DOHH2 (cell line): Measurements from ENCODE around the gene OR2A7.
"Not testable (repeated sequence)": the region's sequence is repeated elsewhere in the genome, so short reads cannot be mapped to it uniquely, and the experiment has no call there.

Source experiments
- H3F3A ChIP-seq: fragments of 200-600 bp; sonication (generic), shearing (Covaris generic); 2 replicates; pipeline ENCODE4 v1.6.0; 2016; ENCODE audit warnings: antibody characterized with exemption, mild to moderate bottlenecking; ENCODE audit not compliant: control insufficient read depth, insufficient read depth
- H3K27ac ChIP-seq: fragments of 200-600 bp; sonication (generic); 2 replicates; pipeline ENCODE4 v1.5.1; 2014; ENCODE audit warnings: low read depth, mild to moderate bottlenecking, low read length, moderate library complexity
- H3K27me3 ChIP-seq: fragments of 200-600 bp; sonication (generic); 2 replicates; pipeline ENCODE4 v1.6.1; 2014; ENCODE audit warnings: mild to moderate bottlenecking, low read length, mixed read lengths; ENCODE audit not compliant: control insufficient read depth
- H3K36me3 ChIP-seq: fragments of 200-600 bp; sonication (generic); 2 replicates; pipeline ENCODE4 v1.6.1; 2014; ENCODE audit warnings: mild to moderate bottlenecking, low read length, moderate library complexity, mixed read lengths; ENCODE audit not compliant: control insufficient read depth
- H3K4me1 ChIP-seq: fragments of 200-600 bp; sonication (generic); 2 replicates; pipeline ENCODE4 v1.6.1; 2014; ENCODE audit warnings: mild to moderate bottlenecking, low read length, mixed read lengths; ENCODE audit not compliant: control insufficient read depth
- H3K4me2 ChIP-seq: fragments of 200-600 bp; sonication (generic); 2 replicates; pipeline ENCODE4 v1.6.0; 2014; ENCODE audit warnings: mild to moderate bottlenecking, low read length, moderate library complexity
- H3K4me3 ChIP-seq: fragments of 200-600 bp; sonication (generic); 2 replicates; pipeline ENCODE4 v1.5.1; 2014; ENCODE audit warnings: mild to moderate bottlenecking, low read length, mixed read lengths
- H3K79me2 ChIP-seq: fragments of 200-600 bp; sonication (generic); 2 replicates; pipeline ENCODE4 v1.6.1; 2014; ENCODE audit warnings: mild to moderate bottlenecking, low read length, mixed read lengths; ENCODE audit not compliant: control insufficient read depth
- H3K9me2 ChIP-seq: fragments of 200-600 bp; sonication (generic); replicated peaks from 2 replicates; pipeline ENCODE4 v1.6.1; 2014; ENCODE audit warnings: mild to moderate bottlenecking, low read length, mixed read lengths; ENCODE audit not compliant: control insufficient read depth
- H3K9me3 ChIP-seq: fragments of 200-600 bp; sonication (generic); 2 replicates; pipeline ENCODE4 v1.6.1; 2014; ENCODE audit warnings: antibody characterized with exemption, low read length, mixed read lengths; ENCODE audit not compliant: control insufficient read depth, insufficient read depth
- H4K20me1 ChIP-seq: fragments of 200-600 bp; sonication (generic); 2 replicates; pipeline ENCODE4 v1.6.0; 2014; ENCODE audit warnings: low read depth, mild to moderate bottlenecking, antibody characterized with exemption, low read length, moderate library complexity; ENCODE audit not compliant: control insufficient read depth, insufficient read depth
- EZH2phosphoT487 ChIP-seq: fragments of 200-600 bp; sonication (generic); IDR thresholded peaks from 2 replicates; pipeline ENCODE4 v1.6.1; 2017; ENCODE audit warnings: borderline replicate concordance, mild to moderate bottlenecking, antibody characterized with exemption, low read length, moderate library complexity, mixed read lengths
- TF ChIP-seq, protein P1 (sequence below): fragments of 200-600 bp; sonication (generic); IDR thresholded peaks from one replicate; pipeline ENCODE4 v1.5.1; 2014; ENCODE audit warnings: antibody characterized with exemption, mild to moderate bottlenecking, low read depth, low read length; ENCODE audit not compliant: poor library complexity, severe bottlenecking

Gene OR2A7

DNA sequence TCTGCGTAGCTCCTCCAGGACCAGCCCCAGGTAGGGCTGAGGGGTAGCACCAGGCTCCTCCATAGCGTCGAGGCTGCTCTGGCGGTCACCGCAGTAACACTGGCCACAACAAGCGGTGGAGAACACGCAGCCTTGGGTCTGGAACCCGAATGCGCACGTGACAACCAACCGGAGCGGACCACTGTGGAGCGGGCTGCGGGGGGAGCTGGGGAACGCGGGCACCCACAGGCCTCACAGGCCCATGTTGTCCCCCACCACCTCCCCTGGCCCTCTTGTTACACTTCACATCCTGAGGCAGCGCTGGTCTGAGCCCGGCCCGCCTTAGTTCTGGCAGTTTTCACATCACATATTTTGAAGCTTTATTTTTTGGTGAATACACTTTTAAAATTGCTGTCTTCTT lies 4.6 kb upstream of the OR2A7 start, which contains the start of gene CTAGE8:
Gene CTAGE8, minus strand, starts transcription at position 101 of the 400 bp plus-strand sequence. Its CDS starts 38 bp downstream, at position 63.
- H3K9me2 ChIP-seq, H3K4me2 ChIP-seq, H4K20me1 ChIP-seq, H3K9me3 ChIP-seq, H3K36me3 ChIP-seq, H3K27me3 ChIP-seq, H3K27ac ChIP-seq, H3K79me2 ChIP-seq, H3K4me3 ChIP-seq, H3F3A ChIP-seq, H3K4me1 ChIP-seq: not testable (repeated sequence)

- not testable (repeated sequence) for H3K79me2 ChIP-seq, H3F3A ChIP-seq, H3K4me3 ChIP-seq, H3K27ac ChIP-seq, H4K20me1 ChIP-seq, H3K4me2 ChIP-seq, H3K4me1 ChIP-seq, H3K9me3 ChIP-seq, H3K9me2 ChIP-seq, H3K27me3 ChIP-seq, H3K36me3 ChIP-seq
These were observed 2.5 kb downstream of the OR2A7 start for GRCh38 chr7:144262128-144262527.

GRCh38 chr7:144259067-144259466 lies 5.5 kb downstream of the OR2A7 start:
- H3K9me2 ChIP-seq, H3F3A ChIP-seq, H3K79me2 ChIP-seq, H3K36me3 ChIP-seq, H3K27ac ChIP-seq, H3K4me2 ChIP-seq, H3K4me1 ChIP-seq, H4K20me1 ChIP-seq, H3K9me3 ChIP-seq, H3K4me3 ChIP-seq, H3K27me3 ChIP-seq: not testable (repeated sequence)

GRCh38 chr7:144256112-144256511 lies 8.5 kb downstream of the OR2A7 start:
- Histone ChIP-seq H3K9me2 (no peaks in the 10 kb centered on the region), H3K36me3 (no peaks in the 10 kb centered on the region), H3K79me2 (no peaks in the 10 kb centered on the region), H3K27me3 (no peaks in the 10 kb centered on the region), H3K4me1 (no peaks in the 10 kb centered on the region), H3K4me3 (no peak overlapping the region), H3K4me2 (no peak overlapping the region), H4K20me1 (no peaks in the 10 kb centered on the region), H3K9me3 (no peaks in the 10 kb centered on the region), H3K27ac (no peak overlapping the region), H3F3A (no peaks in the 10 kb centered on the region)
- TF ChIP-seq, protein P1, sequence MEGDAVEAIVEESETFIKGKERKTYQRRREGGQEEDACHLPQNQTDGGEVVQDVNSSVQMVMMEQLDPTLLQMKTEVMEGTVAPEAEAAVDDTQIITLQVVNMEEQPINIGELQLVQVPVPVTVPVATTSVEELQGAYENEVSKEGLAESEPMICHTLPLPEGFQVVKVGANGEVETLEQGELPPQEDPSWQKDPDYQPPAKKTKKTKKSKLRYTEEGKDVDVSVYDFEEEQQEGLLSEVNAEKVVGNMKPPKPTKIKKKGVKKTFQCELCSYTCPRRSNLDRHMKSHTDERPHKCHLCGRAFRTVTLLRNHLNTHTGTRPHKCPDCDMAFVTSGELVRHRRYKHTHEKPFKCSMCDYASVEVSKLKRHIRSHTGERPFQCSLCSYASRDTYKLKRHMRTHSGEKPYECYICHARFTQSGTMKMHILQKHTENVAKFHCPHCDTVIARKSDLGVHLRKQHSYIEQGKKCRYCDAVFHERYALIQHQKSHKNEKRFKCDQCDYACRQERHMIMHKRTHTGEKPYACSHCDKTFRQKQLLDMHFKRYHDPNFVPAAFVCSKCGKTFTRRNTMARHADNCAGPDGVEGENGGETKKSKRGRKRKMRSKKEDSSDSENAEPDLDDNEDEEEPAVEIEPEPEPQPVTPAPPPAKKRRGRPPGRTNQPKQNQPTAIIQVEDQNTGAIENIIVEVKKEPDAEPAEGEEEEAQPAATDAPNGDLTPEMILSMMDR = no peak
- TF ChIP-seq EZH2phosphoT487 = no peak

DNA sequence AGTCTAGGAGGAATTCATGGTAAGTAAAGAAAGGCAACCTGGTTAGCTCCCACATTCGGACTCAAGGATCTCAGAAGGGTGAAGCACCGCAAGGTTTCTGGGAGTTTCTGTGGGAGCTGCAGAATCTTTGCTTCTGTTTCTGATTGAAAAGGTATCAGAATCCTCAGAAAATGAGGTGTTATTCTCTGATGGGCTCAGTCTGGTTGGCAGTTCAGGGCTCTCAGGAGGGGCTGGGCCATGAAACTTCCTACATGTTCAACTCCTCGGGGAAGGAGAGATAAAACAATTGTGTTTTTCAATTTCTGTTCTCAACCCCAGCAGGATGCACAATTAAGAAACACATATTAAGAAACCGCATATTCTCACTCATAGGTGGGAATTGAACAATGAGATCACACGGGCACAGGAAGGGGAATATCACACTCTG lies 9.1 kb downstream of the OR2A7 start:
- no peaks in the 10 kb centered on the region for H3K9me2 ChIP-seq
- no peaks in the 10 kb centered on the region for H3K36me3 ChIP-seq
- H4K20me1 ChIP-seq = no peaks in the 10 kb centered on the region
- H3K4me1 ChIP-seq = no peaks in the 10 kb centered on the region
- no peak for TF ChIP-seq EZH2phosphoT487
- TF ChIP-seq, protein P1 = no peak
- no peaks in the 10 kb centered on the region for H3K27me3 ChIP-seq
- no peaks in the 10 kb centered on the region for H3K79me2 ChIP-seq
- no peak overlapping the region for H3K27ac ChIP-seq
- H3K9me3 ChIP-seq = no peaks in the 10 kb centered on the region
- no peak overlapping the region for H3K4me2 ChIP-seq
- no peaks in the 10 kb centered on the region for H3F3A ChIP-seq
- no peak overlapping the region for H3K4me3 ChIP-seq

DNA sequence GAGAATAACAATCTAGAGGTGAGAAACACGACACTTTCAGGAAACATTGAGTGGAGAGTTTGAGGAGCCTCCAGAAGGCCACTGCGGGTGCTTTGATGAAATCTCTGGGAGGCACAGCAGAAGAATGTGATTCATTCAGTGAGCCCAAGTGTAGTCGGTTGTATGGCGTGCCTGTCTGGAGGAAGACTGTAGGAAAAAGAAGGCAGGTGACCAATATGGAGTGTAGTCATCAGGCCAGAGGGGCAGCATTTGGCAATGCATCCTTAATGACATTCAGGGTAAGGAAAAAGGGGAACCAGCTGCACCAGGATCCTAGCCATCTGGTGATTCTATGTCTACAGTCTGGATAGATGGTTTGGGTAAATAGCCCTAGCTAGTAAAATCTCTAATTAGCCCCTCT lies 12.3 kb downstream of the OR2A7 start:
- not testable (repeated sequence) for H3K79me2 ChIP-seq, H3K4me3 ChIP-seq

GRCh38 chr7:144247674-144248330 lies 16.8 kb downstream of the OR2A7 start:
- not testable (repeated sequence) for H3K9me3 ChIP-seq, H3K4me2 ChIP-seq, H3K4me1 ChIP-seq, H4K20me1 ChIP-seq, H3K27me3 ChIP-seq, H3K9me2 ChIP-seq, H3K27ac ChIP-seq, H3K36me3 ChIP-seq, H3K4me3 ChIP-seq, H3K79me2 ChIP-seq, H3F3A ChIP-seq

More for the DNA sequence above, 12.3 kb downstream of the OR2A7 start:
- not testable (repeated sequence) for H3K4me1 ChIP-seq, H3K27me3 ChIP-seq, H3F3A ChIP-seq, H4K20me1 ChIP-seq, H3K4me2 ChIP-seq, H3K9me2 ChIP-seq, H3K36me3 ChIP-seq, H3K27ac ChIP-seq, H3K9me3 ChIP-seq
